BE2C (cell line): ENCODE measurements around the gene CHRM2.

Experiments
- DNase-seq: peaks from one replicate; pipeline ENCODE4 v3.0.0-alpha.2; 2020
- H3K27me3 ChIP-seq: fragments of 250-450 bp; sonication (Bioruptor Pico); 2 replicates; pipeline ENCODE4 v1.5.1; 2020; ENCODE audit warnings: mild to moderate bottlenecking
- H3K36me3 ChIP-seq: fragments of 250-450 bp; sonication (Bioruptor Pico); 2 replicates; pipeline ENCODE4 v1.5.1; 2020; ENCODE audit warnings: mild to moderate bottlenecking
- H3K4me1 ChIP-seq: fragments of 250-450 bp; sonication (Bioruptor Pico); 2 replicates; pipeline ENCODE4 v1.5.1; 2020
- H3K4me3 ChIP-seq: 2 replicates; pipeline ENCODE4 v1.5.1; 2011; ENCODE audit warnings: low read depth, low read length
- H3K9me3 ChIP-seq: fragments of 250-450 bp; sonication (Bioruptor Pico); 2 replicates; pipeline ENCODE4 v1.5.1; 2020
- TF ChIP-seq, protein P1 (sequence below): IDR thresholded peaks from 2 replicates; pipeline ENCODE4 v1.5.1; 2012; ENCODE audit warnings: mild to moderate bottlenecking, low read depth, low read length

CHRM2 gene

DNA sequence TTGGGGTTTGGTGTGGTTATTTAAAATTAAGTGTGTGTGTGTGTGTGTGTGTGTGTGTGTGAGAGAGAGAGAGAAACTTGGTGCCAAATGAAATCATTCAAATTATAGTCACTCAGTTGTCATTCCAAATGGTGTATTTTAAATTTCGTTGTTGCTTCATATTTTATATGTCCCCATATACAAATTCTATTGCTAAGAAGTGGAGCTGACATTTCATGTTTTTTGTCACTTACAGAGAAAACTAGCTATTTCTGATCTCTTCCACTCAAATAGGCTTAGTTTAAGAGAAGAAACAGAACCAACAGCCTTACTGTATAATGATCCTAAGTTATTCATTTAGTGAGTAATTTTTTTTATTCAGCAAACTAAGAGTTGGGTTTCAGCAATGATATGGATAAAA, 42.3 kb downstream of the CHRM2 start:
- H3K4me3 ChIP-seq: no peak overlapping the region
- no peaks in the 10 kb centered on the region for H3K36me3 ChIP-seq
- H3K27me3 ChIP-seq: no peaks in the 10 kb centered on the region
- TF ChIP-seq, protein P1, sequence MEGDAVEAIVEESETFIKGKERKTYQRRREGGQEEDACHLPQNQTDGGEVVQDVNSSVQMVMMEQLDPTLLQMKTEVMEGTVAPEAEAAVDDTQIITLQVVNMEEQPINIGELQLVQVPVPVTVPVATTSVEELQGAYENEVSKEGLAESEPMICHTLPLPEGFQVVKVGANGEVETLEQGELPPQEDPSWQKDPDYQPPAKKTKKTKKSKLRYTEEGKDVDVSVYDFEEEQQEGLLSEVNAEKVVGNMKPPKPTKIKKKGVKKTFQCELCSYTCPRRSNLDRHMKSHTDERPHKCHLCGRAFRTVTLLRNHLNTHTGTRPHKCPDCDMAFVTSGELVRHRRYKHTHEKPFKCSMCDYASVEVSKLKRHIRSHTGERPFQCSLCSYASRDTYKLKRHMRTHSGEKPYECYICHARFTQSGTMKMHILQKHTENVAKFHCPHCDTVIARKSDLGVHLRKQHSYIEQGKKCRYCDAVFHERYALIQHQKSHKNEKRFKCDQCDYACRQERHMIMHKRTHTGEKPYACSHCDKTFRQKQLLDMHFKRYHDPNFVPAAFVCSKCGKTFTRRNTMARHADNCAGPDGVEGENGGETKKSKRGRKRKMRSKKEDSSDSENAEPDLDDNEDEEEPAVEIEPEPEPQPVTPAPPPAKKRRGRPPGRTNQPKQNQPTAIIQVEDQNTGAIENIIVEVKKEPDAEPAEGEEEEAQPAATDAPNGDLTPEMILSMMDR: no peak
- no peaks in the 10 kb centered on the region for H3K4me1 ChIP-seq
- no peak for DNase-seq
- H3K9me3 ChIP-seq: no peaks in the 10 kb centered on the region

DNA sequence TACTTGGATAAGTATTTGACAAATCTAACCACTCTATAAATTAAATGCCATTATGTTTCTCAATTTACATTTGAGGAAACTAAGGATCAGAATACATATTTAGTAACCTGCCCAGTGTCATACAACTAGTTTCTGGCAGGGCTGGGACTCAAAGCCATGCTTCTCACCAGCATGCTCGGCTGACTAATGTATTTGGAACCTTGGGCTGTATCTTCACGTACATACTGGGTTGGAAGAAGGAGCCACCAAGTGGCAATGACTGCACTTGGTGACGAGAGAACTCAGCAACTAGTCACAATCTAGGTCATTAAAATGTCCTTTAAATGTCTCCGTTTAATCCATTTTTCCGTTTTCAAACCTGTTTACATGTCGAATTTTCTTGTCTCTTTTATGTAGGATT, 42.9 kb downstream of the CHRM2 start:
- Histone ChIP-seq H3K36me3 (no peaks in the 10 kb centered on the region), H3K4me3 (no peak overlapping the region), H3K27me3 (no peaks in the 10 kb centered on the region), H3K9me3 (no peaks in the 10 kb centered on the region), H3K4me1 (no peaks in the 10 kb centered on the region)
- DNase-seq: peak; percentile 14
- TF ChIP-seq, protein P1: peak; percentile 33; the same call in 1 of the 2 replicates

DNA sequence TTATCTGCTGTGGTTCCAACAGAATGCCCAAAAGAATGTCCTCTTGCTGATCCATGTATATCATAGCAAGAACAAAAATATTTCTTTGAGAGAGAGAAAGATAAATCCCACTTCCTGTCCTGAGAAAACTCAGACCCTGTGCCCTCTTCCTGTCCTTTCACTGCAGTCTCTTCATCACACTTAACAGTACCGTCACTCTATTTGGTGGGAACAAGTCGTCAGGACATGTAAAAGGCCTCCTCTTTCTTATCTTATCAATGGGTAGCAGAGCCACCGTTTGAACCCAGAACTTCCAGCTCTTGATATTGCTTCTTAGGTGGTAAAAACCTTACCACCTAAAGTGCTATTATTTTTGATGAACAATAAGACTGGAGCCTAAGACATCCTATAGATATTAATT, 43.9 kb downstream of the CHRM2 start:
- no peaks in the 10 kb centered on the region for H3K36me3 ChIP-seq
- H3K9me3 ChIP-seq: no peaks in the 10 kb centered on the region
- no peak overlapping the region for H3K4me3 ChIP-seq
- TF ChIP-seq, protein P1: no peak
- H3K27me3 ChIP-seq: no peaks in the 10 kb centered on the region
- no peak for DNase-seq
- H3K4me1 ChIP-seq: no peaks in the 10 kb centered on the region

DNA sequence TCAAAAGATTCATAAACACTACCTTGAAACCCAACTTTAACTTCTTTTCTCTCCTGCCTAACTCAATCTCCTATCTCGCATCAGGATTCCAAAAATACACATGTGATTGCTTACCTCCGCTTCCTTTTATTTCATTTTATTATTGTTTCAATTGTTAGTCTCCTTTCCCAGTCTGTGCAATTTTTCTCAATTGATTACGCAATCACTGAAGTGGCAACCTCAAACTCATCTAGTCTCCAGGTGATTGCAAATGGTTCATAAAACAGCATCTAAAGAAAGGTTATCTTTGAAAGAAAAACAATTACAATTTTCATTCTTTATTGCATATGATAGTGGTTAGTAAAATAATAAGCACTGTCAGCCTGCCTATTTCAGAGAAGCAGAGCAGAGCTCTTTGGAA, 45.6 kb downstream of the CHRM2 start:
- H3K27me3 ChIP-seq: no peaks in the 10 kb centered on the region
- no peaks in the 10 kb centered on the region for H3K4me1 ChIP-seq
- H3K4me3 ChIP-seq: no peak overlapping the region
- no peaks in the 10 kb centered on the region for H3K36me3 ChIP-seq
- TF ChIP-seq, protein P1: no peak
- no peak for DNase-seq
- no peaks in the 10 kb centered on the region for H3K9me3 ChIP-seq

DNA sequence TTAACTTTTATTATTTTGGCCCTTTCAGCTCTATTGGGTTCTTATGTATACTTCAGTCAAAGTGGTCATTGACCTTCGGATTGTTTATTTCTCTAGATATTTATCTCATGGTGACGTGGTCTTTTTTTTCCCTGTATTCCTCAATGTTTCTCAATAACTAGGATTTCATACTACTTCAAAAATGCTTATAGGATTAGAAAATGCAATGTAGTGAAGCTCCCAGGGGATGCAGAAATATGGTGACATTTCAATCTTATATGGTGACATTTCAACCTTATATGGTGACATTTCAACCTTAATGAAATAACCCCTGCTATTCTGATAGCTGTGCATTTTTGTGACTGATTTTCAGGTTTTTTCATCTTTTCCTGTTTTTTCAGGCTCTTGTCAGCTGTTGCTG, 51.4 kb downstream of the CHRM2 start:
- no peaks in the 10 kb centered on the region for H3K27me3 ChIP-seq
- TF ChIP-seq, protein P1: no peak
- H3K4me1 ChIP-seq: peaks cover under 1% of the 10 kb centered on the region
- no peak overlapping the region for H3K4me3 ChIP-seq
- no peak for DNase-seq
- no peaks in the 10 kb centered on the region for H3K36me3 ChIP-seq
- no peaks in the 10 kb centered on the region for H3K9me3 ChIP-seq

DNA sequence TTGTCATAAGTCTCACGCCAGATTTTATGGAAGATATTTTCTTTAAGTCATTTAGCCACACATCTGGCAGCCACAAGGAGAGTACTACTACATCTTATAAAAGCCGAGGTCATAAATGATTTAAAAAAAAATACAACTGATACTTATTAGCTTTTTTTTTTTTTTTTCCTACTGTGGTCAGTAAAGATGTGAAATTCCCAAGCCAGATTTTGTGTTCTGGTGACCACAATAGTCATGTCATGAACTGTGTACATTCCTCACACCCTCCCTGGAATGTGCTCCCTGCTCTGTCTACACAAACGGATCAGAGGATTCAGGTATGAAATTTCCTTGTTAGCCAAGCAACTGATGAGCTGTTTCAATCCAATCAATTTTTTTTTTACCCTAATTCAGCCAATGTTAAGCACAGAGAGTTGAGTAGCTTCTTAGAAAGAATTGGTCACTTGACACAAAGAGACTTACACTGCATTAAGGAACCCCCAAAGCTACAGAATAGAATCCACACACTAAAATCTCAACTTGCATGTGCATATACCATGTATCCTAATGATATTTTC, 54.7 kb downstream of the CHRM2 start:
- H3K4me1 ChIP-seq: peaks cover 5% of the 10 kb centered on the region

More for the DNA sequence above, 54.7 kb downstream of the CHRM2 start:
- Histone ChIP-seq H3K4me3 (no peak overlapping the region), H3K9me3 (no peaks in the 10 kb centered on the region), H3K36me3 (no peaks in the 10 kb centered on the region), H3K27me3 (no peaks in the 10 kb centered on the region)
- no peak for DNase-seq
- TF ChIP-seq, protein P1: no peak
